Left renal cortex interstitium (tissue), 4 donors: ENCODE data around the gene SH3GL2. TPM values are rescaled to one million over a fixed set of nuclear protein-coding genes. Genes with fewer than 3 reads are reported as not detected.

Experiments used
- DNase-seq, 4 donors: peaks; one replicate each; pipeline ENCODE4 v3.0.0-alpha.2; 2013; ENCODE audit warnings: low read depth in 4 of 4, low spot score in 2 of 4, missing footprints in 1 of 4
- polyA plus RNA-seq, 4 donors: library from polyadenylated mRNA; unstranded; fragments of 120-200 nt; gene quantifications; one replicate each; pipeline ENCODE4 v1.2.1, GENCODE V29; 2013; ENCODE audit not compliant: insufficient read length in 4 of 4

Gene SH3GL2
- polyA plus RNA-seq: 1 to 10 TPM; 4.0 to 6.3 (median 4.3) TPM

GRCh38 chr9:17578911-17579793, at the start of gene SH3GL2:
SH3GL2 (plus strand) TSS chr9:17579066.
- DNase-seq: peak in 2 of 4 donors; percentile 46 to 49

DNA sequence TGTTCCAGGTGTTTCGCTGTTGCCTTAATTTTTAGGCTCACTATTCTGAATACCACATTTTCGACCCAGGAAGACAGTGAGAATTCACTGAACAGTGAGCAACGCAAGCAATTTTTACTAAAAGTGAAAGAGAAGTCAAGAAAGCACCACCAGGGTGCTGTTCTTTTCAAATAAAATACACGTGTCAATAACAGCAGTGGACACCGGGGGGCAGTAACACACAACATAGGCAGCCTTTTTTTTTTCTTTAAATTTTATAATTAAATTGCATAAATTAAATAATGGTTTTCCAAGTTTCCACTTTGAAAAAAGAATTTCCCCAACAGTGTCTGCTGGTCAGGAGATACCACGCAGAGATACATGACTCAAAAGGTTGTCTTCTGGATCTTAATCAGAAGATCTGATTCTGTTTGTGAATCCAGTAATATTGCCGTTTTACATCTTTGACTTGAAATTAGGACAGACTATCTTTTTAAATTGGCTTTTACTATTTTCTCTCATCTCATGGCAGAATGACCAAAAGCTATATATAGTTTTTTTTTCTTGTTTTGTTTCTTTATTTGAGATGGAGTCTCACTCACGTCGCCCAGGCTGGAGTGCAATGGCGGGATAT, 47.1 kb upstream of the SH3GL2 start:
- DNase-seq: peak; percentile 11 to 43 (median 24)

- no peak for DNase-seq
Observed at GRCh38 chr9:17532461-17532860, 46.4 kb upstream of the SH3GL2 start.

GRCh38 chr9:17535176-17535575, 43.7 kb upstream of the SH3GL2 start:
- no peak for DNase-seq

- DNase-seq: no peak
Observed at GRCh38 chr9:17536027-17536426, 42.8 kb upstream of the SH3GL2 start.

- DNase-seq: no peak
Observed at GRCh38 chr9:17551023-17551422, 27.8 kb upstream of the SH3GL2 start.

DNA sequence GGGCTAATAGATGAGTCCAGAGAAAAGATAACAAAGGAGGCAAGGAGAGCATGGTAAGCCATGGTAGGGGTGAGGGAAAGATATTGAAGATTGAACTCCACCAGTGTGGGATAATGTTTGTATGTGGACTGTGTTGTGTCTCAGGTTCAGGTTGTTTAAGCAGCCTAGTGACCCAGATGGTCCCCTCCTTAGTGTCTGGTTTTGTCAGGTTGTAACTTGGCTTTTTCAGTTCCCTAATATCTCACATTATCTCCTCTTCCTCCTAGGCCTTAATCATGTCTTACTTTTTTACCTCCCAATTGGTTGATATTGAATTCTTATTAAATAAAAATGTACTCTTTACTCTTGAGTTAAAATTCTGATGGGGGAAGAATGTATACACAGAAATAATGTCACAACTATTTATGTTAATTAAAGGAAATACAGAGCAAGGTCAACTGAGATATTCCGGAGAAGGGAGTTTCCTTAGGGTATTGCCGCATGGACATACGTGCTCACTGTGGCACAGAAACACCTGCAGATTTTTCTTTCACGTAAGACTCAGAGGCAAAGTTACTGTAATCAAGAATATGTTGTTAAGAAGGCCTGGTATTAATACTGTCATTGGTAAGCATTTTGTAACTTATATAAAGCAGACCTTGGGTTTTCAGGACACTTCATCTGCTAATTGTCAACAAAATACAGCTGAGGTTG, 23.4 kb upstream of the SH3GL2 start:
- no peak for DNase-seq

DNA sequence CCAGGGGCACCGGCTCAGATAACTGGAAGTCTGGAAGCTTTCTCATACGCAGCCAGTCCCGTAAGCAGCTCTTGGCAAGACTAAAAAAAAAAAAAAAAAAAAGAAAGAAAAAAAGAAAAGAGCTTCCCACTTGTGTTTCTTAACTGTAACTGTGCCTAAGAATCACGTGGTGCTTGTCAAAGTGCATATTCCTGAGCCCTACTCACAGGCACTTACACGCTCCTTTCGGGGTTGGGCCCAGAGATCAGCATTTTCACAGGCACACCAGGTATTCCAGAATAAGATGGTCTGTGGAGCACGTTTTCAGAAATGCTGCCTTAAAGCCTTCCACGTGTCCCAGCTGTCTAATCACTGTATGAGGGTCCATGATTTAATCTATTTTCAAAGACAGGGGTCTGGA, 22.6 kb upstream of the SH3GL2 start:
- no peak for DNase-seq

- DNase-seq: no peak
Observed at GRCh38 chr9:17556935-17557334, 21.9 kb upstream of the SH3GL2 start.

- no peak for DNase-seq
Observed at GRCh38 chr9:17571825-17572224, 7.0 kb upstream of the SH3GL2 start.

DNA sequence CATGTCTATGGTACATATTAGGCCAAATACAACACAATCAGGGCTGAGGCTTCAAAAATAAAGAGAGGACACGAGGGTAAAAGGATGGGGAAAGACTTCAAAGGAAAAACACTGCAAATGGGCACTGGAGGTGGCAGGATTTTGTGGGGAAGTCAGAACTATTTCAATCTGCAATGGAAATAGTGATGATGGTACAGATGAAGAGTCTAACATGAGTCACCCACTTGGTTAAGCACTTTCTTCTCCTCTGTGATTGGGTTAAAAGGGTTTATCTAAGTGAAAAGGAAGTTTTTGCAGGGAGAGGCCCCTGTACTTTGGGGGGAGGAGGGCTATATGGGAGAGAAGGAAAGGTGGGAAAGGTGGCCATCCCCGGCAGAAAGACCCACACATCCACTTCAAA, 4.5 kb upstream of the SH3GL2 start:
- DNase-seq: no peak

DNA sequence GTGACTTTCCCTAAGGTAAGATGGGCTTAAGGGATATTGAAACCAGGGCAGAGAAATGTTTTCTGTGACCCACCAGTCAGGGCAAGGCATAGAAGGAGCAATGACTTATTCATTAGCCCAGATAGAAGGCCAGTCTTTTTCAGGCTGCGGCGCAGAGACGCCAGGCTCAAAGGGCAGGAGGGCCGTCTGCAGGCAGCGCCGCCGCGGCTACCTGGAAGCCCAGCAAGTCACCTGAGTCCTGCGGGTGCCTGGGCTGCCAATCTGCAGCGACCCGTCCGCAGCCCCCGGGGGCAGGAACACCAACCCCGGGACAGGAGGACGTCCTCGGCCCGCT, 322 bp upstream of the SH3GL2 start:
- DNase-seq: no peak

DNA sequence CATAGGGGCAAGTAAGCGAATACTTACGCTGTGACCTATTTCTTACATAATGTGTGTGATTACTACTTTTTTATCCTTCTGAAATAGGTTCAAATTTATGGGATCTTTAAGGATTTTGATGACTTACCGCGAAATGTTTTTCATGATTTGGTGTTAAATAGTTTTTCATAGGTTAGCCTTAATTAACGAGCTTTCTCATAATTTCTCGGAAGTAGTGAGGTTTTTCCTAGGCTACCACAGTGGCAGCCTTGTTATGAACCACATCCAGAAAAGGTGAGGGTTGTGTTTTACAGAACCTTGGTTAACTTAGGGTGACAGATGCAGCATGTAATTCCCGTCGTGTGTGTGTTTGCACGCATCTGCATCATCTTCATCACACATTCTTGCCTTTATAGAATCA, 1.3 kb downstream of the SH3GL2 start:
- no peak for DNase-seq

GRCh38 chr9:17587113-17587512, 8.2 kb downstream of the SH3GL2 start:
- no peak for DNase-seq

DNA sequence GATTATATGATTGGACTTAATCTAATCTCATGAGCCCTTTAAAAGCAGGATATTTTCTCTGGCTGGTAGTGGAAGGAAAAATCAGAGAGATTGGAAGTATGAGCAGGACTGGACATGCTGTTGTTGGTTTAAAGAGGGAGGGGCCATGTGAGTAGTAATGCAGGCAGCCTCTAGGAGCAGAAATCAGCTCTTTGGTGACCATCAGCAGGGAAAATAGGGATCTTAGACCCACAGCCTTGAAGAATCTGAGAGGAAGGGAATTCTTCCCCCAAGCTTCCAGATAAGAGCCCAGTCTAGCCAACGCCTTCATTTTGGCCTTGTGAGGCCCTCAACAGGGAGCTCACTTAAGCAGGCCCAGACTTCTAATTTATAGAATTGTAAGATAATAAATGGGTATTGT, 9.5 kb downstream of the SH3GL2 start:
- no peak for DNase-seq

DNA sequence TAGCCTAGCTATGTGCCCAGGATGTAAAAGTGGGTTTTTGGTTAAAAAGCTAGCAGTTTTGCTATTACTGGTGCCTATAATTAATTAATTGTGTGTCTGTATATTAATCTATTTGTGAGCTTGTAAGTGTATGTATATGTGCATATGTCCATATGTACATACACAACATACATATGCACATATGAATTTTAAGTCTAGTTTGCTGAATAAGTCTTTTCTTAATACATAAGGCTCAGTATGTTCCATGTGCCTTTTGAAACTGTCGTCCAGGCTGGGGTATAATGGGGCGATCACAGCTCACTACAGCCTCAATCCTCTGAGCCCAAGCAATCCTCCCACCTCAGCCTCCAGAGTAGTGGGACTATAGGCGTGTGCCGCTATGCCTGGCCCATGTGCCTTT, 10.1 kb downstream of the SH3GL2 start:
- no peak for DNase-seq

- no peak for DNase-seq
Observed at GRCh38 chr9:17589771-17590170, 10.9 kb downstream of the SH3GL2 start.

DNA sequence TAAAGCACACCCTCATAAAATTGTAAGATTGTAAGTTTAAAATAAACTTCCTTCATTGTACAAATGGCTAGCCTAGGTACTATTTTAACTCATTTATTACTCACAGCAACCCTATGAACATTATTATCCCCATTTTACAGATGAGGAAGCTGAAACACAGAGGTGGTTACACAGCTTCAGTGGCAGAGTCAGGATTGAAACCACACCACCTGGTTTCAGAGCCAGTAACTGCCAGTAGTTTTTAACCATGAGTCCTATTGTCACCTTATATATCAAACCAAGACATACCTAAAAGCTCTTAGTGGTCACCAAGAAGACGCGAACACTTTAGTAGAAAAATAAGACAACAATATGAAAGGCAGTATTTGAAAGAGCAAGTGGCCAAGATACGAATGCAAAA, 16.1 kb downstream of the SH3GL2 start:
- DNase-seq: no peak

DNA sequence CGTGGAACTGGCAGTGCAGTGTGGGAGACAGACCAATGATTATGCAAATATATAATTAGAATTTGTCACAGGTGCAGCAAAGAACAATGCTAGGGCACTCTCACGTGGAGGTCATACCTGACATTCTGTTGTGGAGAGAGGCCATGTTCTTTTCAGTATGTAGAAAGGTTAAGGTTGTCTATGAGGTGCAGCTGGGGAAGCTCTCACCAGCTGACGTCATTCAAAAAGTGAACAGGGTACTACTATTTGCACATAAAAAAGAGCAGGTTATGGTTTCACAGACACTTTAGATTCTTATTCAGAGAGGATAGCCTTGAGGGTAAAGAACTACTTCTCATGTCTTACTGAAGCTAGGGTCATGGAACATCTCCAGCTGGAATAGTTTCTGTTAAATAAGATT, 19.1 kb downstream of the SH3GL2 start:
- no peak for DNase-seq

GRCh38 chr9:17600962-17601593, 22.2 kb downstream of the SH3GL2 start:
- no peak for DNase-seq

DNA sequence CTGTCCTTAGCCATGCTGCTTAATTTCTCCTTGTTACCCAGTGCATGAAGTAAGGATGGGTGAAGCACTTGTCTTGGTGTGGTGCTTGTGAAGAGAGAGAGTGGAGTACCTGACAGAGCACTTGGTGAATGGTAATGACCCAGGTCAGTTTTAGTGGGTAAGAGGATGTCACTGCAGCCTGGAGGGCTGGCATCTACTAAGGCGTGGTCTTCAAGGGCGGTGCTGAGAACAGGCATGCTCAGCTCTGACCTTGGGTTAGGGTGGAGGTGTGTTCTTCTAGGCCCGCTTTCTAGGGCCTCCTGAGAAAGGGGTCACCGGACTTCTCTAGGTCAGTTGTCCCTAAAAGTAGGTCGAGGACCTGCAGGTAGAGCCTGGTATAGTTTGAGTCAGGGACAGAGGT, 25.7 kb downstream of the SH3GL2 start:
- no peak for DNase-seq
